Neural cell (in vitro differentiated cells): Measurements from ENCODE around the gene CLK4. TPM values are rescaled to one million over a fixed set of nuclear protein-coding genes. Genes with fewer than 3 reads are reported as not detected.

Experiments used
- H2AFZ ChIP-seq: fragments of 200-600, 300-800 bp; sonication (generic), shearing (Covaris generic); 2 replicates; pipeline ENCODE4 v1.6.0; 2014; ENCODE audit warnings: low read depth, mild to moderate bottlenecking, antibody characterized with exemption, low read length, moderate library complexity
- H3F3A ChIP-seq: fragments of 200-600 bp; shearing (Covaris generic); 2 replicates; pipeline ENCODE4 v1.6.1; 2016; ENCODE audit warnings: mild to moderate bottlenecking, moderate library complexity, mixed read lengths, antibody characterized with exemption, low read length; ENCODE audit not compliant: insufficient read depth, poor library complexity, severe bottlenecking
- H3K27ac ChIP-seq: fragments of 200-600, 300-800 bp; sonication (generic), shearing (Covaris generic); 2 replicates; pipeline ENCODE4 v1.5.1; 2014; ENCODE audit warnings: mild to moderate bottlenecking, low read length, moderate library complexity
- H3K27me3 ChIP-seq: fragments of 300-800, 200-600 bp; sonication (generic), shearing (Covaris generic); 2 replicates; pipeline ENCODE4 v1.6.0; 2014; ENCODE audit warnings: mild to moderate bottlenecking, low read depth, low read length, moderate library complexity; ENCODE audit not compliant: insufficient read depth
- H3K36me3 ChIP-seq: fragments of 300-800, 200-600 bp; sonication (generic), shearing (Covaris generic); 2 replicates; pipeline ENCODE4 v1.5.1; 2014; ENCODE audit warnings: mild to moderate bottlenecking, antibody characterized with exemption, low read length, moderate library complexity; ENCODE audit not compliant: insufficient read depth
- H3K4me2 ChIP-seq: fragments of 300-800, 200-600 bp; sonication (generic), shearing (Covaris generic); 2 replicates; pipeline ENCODE4 v1.6.0; 2014; ENCODE audit warnings: mild to moderate bottlenecking, low read length
- H3K4me3 ChIP-seq: fragments of 300-800, 200-600 bp; sonication (generic), shearing (Covaris generic); 2 replicates; pipeline ENCODE4 v1.5.1; 2014; ENCODE audit warnings: mild to moderate bottlenecking, low read length, moderate library complexity
- H3K79me2 ChIP-seq: fragments of 200-600 bp; shearing (Covaris generic); replicated peaks from 2 replicates; pipeline ENCODE4 v1.6.0; 2014; ENCODE audit warnings: mild to moderate bottlenecking, low read length, moderate library complexity; ENCODE audit not compliant: insufficient read depth
- H3K9ac ChIP-seq: fragments of 300-800, 200-600 bp; sonication (generic), shearing (Covaris generic); 2 replicates; pipeline ENCODE4 v1.6.1; 2016; ENCODE audit warnings: mild to moderate bottlenecking, low read length, mixed read lengths
- H3K9me2 ChIP-seq: fragments of 200-600 bp; shearing (Covaris generic); 2 replicates; pipeline ENCODE4 v1.6.1; 2016; ENCODE audit warnings: mild to moderate bottlenecking, low read length, mixed read lengths; ENCODE audit not compliant: insufficient read depth
- H3K9me3 ChIP-seq: fragments of 200-600, 300-800 bp; sonication (generic), shearing (Covaris generic); 2 replicates; pipeline ENCODE4 v1.6.1; 2016; ENCODE audit warnings: mild to moderate bottlenecking, mixed run types, low read length, moderate library complexity, mixed read lengths
- H4K20me1 ChIP-seq: fragments of 200-600 bp; shearing (Covaris generic); 2 replicates; pipeline ENCODE4 v1.6.1; 2016; ENCODE audit warnings: mild to moderate bottlenecking, mixed run types; ENCODE audit not compliant: insufficient read depth
- EP300 ChIP-seq: fragments of 450-650 bp; conservative IDR thresholded peaks from 2 replicates; pipeline ENCODE4 v1.6.1; 2014; ENCODE audit warnings: antibody characterized with exemption, mild to moderate bottlenecking, moderate library complexity; ENCODE audit not compliant: poor library complexity, severe bottlenecking
- EZH2 ChIP-seq: fragments of 200-600, 300-800 bp; shearing (Covaris generic), sonication (generic); IDR thresholded peaks from 2 replicates; pipeline ENCODE4 v1.6.1; 2014; ENCODE audit warnings: antibody characterized with exemption, low read length, borderline replicate concordance, mild to moderate bottlenecking; ENCODE audit not compliant: insufficient read depth, poor library complexity, severe bottlenecking
- MXI1 ChIP-seq: fragments of 450-650 bp; conservative IDR thresholded peaks from 2 replicates; pipeline ENCODE4 v1.6.1; 2014; ENCODE audit warnings: antibody characterized with exemption, mild to moderate bottlenecking; ENCODE audit not compliant: poor library complexity, severe bottlenecking
- POLR2AphosphoS5 ChIP-seq: IDR thresholded peaks from 2 replicates; pipeline ENCODE4 v1.6.1; 2012
- RAD21 ChIP-seq: fragments of 450-650 bp; conservative IDR thresholded peaks from 2 replicates; pipeline ENCODE4 v1.6.1; 2014; ENCODE audit warnings: antibody characterized with exemption, mild to moderate bottlenecking, moderate library complexity
- SMC3 ChIP-seq: fragments of 450-650 bp; conservative IDR thresholded peaks from 2 replicates; pipeline ENCODE4 v1.6.1; 2014; ENCODE audit warnings: antibody characterized with exemption, mild to moderate bottlenecking, moderate library complexity; ENCODE audit not compliant: poor library complexity
- TAF1 ChIP-seq: IDR thresholded peaks from 2 replicates; pipeline ENCODE4 v1.6.1; 2012; ENCODE audit warnings: low read depth
- polyA plus RNA-seq: library from polyadenylated mRNA; depleted of rRNA; stranded (reverse); fragments of >200 nt; gene quantifications from 2 replicates; pipeline ENCODE4 v1.2.3, GENCODE V29; 2014
- TF ChIP-seq, protein P1 (sequence below): IDR thresholded peaks from 2 replicates; pipeline ENCODE4 v1.6.1; 2012; ENCODE audit warnings: borderline replicate concordance
- TF ChIP-seq, protein P2 (sequence below): fragments of 450-650 bp; IDR thresholded peaks from 2 replicates; pipeline ENCODE4 v1.5.1; 2014; ENCODE audit warnings: antibody characterized with exemption, mild to moderate bottlenecking, moderate library complexity; ENCODE audit not compliant: poor library complexity, severe bottlenecking

The CLK4 gene
- polyA plus RNA-seq, 1 donor from 2014 or later, result 115 TPM

- Histone ChIP-seq H3K27ac (no peak overlapping the region), H3F3A (no peaks in the 10 kb centered on the region), H3K36me3 (no peaks in the 10 kb centered on the region), H3K27me3 (peaks cover 13% of the 10 kb centered on the region), H3K9ac (no peak overlapping the region), H3K4me2 (no peak overlapping the region), H3K9me3 (no peaks in the 10 kb centered on the region), H3K9me2 (no peaks in the 10 kb centered on the region), H2AFZ (no peak overlapping the region), H4K20me1 (no peaks in the 10 kb centered on the region), H3K4me3 (no peak overlapping the region), H3K79me2 (no peaks in the 10 kb centered on the region)
- TF ChIP-seq EZH2, result no peak
- no peak for TF ChIP-seq SMC3
Observed at GRCh38 chr5:178583279-178583678, 43.6 kb downstream of the CLK4 start.

GRCh38 chr5:178582291-178582690 lies 44.6 kb downstream of the CLK4 start:
- Histone ChIP-seq H3K9ac (no peak overlapping the region), H2AFZ (no peak overlapping the region), H3K79me2 (no peaks in the 10 kb centered on the region), H3K36me3 (no peaks in the 10 kb centered on the region), H3K4me2 (no peak overlapping the region), H3K9me2 (no peaks in the 10 kb centered on the region), H3K27me3 (peaks cover 8% of the 10 kb centered on the region), H4K20me1 (no peaks in the 10 kb centered on the region), H3K4me3 (no peak overlapping the region), H3K9me3 (no peaks in the 10 kb centered on the region), H3F3A (no peaks in the 10 kb centered on the region), H3K27ac (no peak overlapping the region)
- TF ChIP-seq POLR2AphosphoS5 (no peak), EP300 (no peak)

GRCh38 chr5:178581621-178582020 lies 45.2 kb downstream of the CLK4 start:
- no peak for TF ChIP-seq POLR2AphosphoS5
- TF ChIP-seq TAF1, result no peak
- TF ChIP-seq EP300, result no peak
- TF ChIP-seq SMC3, result no peak
- TF ChIP-seq, protein P1, sequence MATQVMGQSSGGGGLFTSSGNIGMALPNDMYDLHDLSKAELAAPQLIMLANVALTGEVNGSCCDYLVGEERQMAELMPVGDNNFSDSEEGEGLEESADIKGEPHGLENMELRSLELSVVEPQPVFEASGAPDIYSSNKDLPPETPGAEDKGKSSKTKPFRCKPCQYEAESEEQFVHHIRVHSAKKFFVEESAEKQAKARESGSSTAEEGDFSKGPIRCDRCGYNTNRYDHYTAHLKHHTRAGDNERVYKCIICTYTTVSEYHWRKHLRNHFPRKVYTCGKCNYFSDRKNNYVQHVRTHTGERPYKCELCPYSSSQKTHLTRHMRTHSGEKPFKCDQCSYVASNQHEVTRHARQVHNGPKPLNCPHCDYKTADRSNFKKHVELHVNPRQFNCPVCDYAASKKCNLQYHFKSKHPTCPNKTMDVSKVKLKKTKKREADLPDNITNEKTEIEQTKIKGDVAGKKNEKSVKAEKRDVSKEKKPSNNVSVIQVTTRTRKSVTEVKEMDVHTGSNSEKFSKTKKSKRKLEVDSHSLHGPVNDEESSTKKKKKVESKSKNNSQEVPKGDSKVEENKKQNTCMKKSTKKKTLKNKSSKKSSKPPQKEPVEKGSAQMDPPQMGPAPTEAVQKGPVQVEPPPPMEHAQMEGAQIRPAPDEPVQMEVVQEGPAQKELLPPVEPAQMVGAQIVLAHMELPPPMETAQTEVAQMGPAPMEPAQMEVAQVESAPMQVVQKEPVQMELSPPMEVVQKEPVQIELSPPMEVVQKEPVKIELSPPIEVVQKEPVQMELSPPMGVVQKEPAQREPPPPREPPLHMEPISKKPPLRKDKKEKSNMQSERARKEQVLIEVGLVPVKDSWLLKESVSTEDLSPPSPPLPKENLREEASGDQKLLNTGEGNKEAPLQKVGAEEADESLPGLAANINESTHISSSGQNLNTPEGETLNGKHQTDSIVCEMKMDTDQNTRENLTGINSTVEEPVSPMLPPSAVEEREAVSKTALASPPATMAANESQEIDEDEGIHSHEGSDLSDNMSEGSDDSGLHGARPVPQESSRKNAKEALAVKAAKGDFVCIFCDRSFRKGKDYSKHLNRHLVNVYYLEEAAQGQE, result no peak
- TF ChIP-seq, protein P2, sequence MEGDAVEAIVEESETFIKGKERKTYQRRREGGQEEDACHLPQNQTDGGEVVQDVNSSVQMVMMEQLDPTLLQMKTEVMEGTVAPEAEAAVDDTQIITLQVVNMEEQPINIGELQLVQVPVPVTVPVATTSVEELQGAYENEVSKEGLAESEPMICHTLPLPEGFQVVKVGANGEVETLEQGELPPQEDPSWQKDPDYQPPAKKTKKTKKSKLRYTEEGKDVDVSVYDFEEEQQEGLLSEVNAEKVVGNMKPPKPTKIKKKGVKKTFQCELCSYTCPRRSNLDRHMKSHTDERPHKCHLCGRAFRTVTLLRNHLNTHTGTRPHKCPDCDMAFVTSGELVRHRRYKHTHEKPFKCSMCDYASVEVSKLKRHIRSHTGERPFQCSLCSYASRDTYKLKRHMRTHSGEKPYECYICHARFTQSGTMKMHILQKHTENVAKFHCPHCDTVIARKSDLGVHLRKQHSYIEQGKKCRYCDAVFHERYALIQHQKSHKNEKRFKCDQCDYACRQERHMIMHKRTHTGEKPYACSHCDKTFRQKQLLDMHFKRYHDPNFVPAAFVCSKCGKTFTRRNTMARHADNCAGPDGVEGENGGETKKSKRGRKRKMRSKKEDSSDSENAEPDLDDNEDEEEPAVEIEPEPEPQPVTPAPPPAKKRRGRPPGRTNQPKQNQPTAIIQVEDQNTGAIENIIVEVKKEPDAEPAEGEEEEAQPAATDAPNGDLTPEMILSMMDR, result no peak
- no peak for TF ChIP-seq MXI1
- no peak for TF ChIP-seq RAD21
- TF ChIP-seq EZH2, result no peak
- Histone ChIP-seq H4K20me1 (no peaks in the 10 kb centered on the region), H3K4me2 (no peak overlapping the region), H3K27ac (no peak overlapping the region), H3K9ac (no peak overlapping the region), H3K27me3 (peaks cover 9% of the 10 kb centered on the region), H3K9me3 (no peaks in the 10 kb centered on the region), H3K36me3 (no peaks in the 10 kb centered on the region), H3K4me3 (no peak overlapping the region), H3F3A (no peaks in the 10 kb centered on the region), H3K79me2 (no peaks in the 10 kb centered on the region), H2AFZ (no peak overlapping the region), H3K9me2 (no peaks in the 10 kb centered on the region)
